ENCODE measurements around the gene MACIR. TPM values are rescaled to one million over a fixed set of nuclear protein-coding genes. Genes with fewer than 3 reads are reported as not detected.

Gene MACIR
- total RNA-seq, 4 donors from 2014 or later: 5.3 to 6.2 (median 5.4) TPM

DNA sequence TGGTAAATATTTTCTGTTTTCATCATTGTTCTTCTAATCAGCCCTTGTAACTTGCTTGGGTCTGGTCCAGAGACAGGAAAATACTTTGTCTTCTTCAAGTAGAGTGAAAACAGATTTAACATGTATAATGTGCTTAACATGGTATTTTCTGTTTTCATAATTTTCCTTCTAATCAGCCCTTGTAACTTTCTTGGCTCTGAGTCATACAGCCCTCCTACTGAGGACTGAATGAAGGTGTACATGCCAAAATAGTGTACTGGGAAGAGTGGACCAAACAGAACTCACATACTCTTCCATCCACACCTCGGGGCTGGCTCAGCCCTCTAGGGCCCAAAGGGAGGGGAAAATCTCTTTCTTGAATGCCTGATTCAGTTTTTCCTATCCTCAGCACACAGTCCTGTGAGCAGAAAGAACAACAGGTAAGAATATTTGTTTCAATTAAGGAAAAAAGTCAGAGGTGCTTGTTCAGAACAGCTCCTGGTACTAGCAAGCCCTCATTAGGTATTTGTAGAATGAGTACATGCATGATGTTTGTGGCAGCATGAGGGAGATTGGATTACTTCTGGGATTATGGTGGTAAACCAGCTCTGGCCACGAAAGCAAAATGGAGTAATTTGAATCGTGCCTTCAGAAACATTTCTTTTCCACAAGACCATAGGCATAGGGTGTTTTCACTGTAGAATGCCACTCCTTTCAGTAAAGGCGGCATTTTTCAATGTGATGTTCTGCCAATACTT is 24.2 kb upstream of the MACIR start:
- no peak for DNase-seq (ENCODE audit: low spot score in 2 of 2)
- H3K36me3 ChIP-seq: no peaks in the 10 kb centered on the region
- TF ChIP-seq, protein P1, sequence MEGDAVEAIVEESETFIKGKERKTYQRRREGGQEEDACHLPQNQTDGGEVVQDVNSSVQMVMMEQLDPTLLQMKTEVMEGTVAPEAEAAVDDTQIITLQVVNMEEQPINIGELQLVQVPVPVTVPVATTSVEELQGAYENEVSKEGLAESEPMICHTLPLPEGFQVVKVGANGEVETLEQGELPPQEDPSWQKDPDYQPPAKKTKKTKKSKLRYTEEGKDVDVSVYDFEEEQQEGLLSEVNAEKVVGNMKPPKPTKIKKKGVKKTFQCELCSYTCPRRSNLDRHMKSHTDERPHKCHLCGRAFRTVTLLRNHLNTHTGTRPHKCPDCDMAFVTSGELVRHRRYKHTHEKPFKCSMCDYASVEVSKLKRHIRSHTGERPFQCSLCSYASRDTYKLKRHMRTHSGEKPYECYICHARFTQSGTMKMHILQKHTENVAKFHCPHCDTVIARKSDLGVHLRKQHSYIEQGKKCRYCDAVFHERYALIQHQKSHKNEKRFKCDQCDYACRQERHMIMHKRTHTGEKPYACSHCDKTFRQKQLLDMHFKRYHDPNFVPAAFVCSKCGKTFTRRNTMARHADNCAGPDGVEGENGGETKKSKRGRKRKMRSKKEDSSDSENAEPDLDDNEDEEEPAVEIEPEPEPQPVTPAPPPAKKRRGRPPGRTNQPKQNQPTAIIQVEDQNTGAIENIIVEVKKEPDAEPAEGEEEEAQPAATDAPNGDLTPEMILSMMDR (IDR thresholded peaks at IDR 0.05): no peak
- TF ChIP-seq POLR2AphosphoS5 (IDR thresholded peaks at IDR 0.05) (no peak), POLR2A (IDR thresholded peaks at IDR 0.05) (no peak), EP300 (IDR thresholded peaks at IDR 0.05) (no peak)
- H3K27me3 ChIP-seq: no peaks in the 10 kb centered on the region
- no peaks in the 10 kb centered on the region for H3K4me1 ChIP-seq
- no peak overlapping the region for H3K27ac ChIP-seq
- H3K9me3 ChIP-seq: no peaks in the 10 kb centered on the region
- WGBS: 81% methylated on average over 4 of the region's 4 CpGs
- no peak overlapping the region for H3K4me3 ChIP-seq

DNA sequence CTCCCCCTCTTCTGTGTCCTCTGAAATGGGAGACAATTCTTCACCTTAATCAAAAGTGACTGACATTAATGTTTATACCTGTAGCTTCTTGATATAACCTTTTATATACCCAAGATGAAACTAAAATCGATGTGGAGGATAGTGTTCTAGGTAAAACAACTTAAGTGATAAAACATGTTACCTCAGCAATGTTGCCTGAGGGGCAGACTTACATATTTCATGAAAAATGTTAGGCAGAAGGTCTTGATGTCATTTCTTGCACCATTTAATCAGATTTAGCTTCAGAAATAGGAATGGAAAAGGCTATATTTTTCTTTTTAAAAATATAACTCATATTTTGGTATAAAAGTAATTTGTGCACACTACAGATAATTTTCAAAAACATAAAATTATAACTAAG is 22.7 kb upstream of the MACIR start:
- Histone ChIP-seq H3K9me3 (no peaks in the 10 kb centered on the region), H3K27me3 (no peaks in the 10 kb centered on the region), H3K36me3 (no peaks in the 10 kb centered on the region), H3K4me1 (no peaks in the 10 kb centered on the region), H3K4me3 (no peak overlapping the region), H3K27ac (no peak overlapping the region)
- TF ChIP-seq EP300 (IDR thresholded peaks at IDR 0.05): no peak
- 39% methylated on average over 1 of the region's 1 CpG for WGBS
- no peak for DNase-seq (ENCODE audit: low spot score in 2 of 2)

DNA sequence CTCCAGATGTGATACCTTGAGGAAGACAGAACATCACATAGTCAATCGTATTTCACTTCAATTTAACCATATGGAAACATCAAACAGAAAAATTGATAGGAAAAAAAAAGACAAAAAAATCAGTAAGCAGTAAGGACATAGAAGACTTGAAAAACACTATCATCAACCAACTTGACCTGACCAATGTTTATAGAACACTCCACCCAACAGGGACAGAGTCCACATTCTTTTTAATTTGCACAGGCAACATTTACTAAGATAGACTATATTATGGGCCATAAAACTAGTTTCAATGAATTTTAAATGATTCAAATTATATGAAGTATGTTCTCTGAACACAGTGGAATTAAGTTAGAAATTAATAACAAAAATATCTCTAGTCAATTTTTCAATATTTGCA is 20.8 kb upstream of the MACIR start:
- TF ChIP-seq, protein P1 (IDR thresholded peaks at IDR 0.05): no peak
- no peak for TF ChIP-seq POLR2AphosphoS5 (IDR thresholded peaks at IDR 0.05)
- no peak for TF ChIP-seq EP300 (IDR thresholded peaks at IDR 0.05)
- no peak for DNase-seq (ENCODE audit: low spot score in 2 of 2)
- 79% methylated on average over 1 of the region's 1 CpG for WGBS
- H3K36me3 ChIP-seq: no peaks in the 10 kb centered on the region
- no peak overlapping the region for H3K27ac ChIP-seq
- no peaks in the 10 kb centered on the region for H3K4me1 ChIP-seq
- no peaks in the 10 kb centered on the region for H3K9me3 ChIP-seq
- H3K4me3 ChIP-seq: no peak overlapping the region
- no peaks in the 10 kb centered on the region for H3K27me3 ChIP-seq

DNA sequence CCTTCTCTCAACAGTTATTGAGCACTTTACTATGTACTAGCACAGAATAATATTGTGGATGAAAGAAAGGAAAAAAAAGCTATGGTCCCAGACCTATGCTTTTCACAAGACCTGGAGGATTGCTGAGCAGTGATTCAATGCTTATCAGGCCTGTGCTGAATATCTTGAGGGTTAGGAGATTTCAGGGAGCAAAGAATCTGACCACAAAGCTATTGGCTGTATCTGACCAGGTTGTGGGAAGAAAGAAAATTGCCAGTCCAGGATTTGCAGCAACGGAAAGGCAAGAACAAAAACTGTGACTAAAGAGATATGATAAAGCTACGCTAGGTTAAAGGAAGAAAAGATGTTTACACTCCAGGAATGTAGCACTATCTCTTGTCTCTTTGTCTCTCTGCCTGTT is 14.9 kb upstream of the MACIR start:
- Histone ChIP-seq H3K4me3 (no peak overlapping the region), H3K27ac (no peak overlapping the region), H3K36me3 (no peaks in the 10 kb centered on the region), H3K9me3 (no peaks in the 10 kb centered on the region), H3K27me3 (no peaks in the 10 kb centered on the region), H3K4me1 (no peaks in the 10 kb centered on the region)
- DNase-seq (ENCODE audit: low spot score in 2 of 2): no peak
- WGBS: 78% methylated on average over 2 of the region's 2 CpGs
- TF ChIP-seq, protein P1 (IDR thresholded peaks at IDR 0.05): no peak
- no peak for TF ChIP-seq EP300 (IDR thresholded peaks at IDR 0.05)
- TF ChIP-seq POLR2AphosphoS5 (IDR thresholded peaks at IDR 0.05): no peak
- TF ChIP-seq POLR2A (IDR thresholded peaks at IDR 0.05): no peak

DNA sequence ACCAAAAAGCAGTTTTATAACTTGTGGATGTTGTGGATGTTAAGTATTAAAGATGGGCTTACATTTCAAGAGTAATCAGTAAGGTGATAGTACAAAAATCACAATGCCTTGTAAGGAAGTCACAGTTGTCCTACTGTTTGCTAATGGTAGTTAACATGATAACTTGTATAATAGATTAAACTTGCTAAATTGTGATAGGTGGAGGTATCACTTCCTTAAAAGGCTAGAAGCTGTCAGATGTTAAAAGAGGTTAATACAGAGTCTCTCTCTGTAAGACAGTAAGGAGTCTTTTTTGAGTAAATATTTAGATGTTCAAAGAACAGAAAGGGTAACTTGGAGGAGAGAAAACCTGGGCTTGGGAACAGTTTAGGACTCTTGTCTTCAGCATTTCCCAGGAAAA is 14.2 kb upstream of the MACIR start:
- no peaks in the 10 kb centered on the region for H3K4me1 ChIP-seq
- no peaks in the 10 kb centered on the region for H3K9me3 ChIP-seq
- no peaks in the 10 kb centered on the region for H3K36me3 ChIP-seq
- no peak overlapping the region for H3K27ac ChIP-seq
- no peaks in the 10 kb centered on the region for H3K27me3 ChIP-seq
- DNase-seq (ENCODE audit: low spot score in 2 of 2): no peak
- no peak for TF ChIP-seq EP300 (IDR thresholded peaks at IDR 0.05)
- no peak for TF ChIP-seq POLR2A (IDR thresholded peaks at IDR 0.05)
- TF ChIP-seq POLR2AphosphoS5 (IDR thresholded peaks at IDR 0.05): no peak
- TF ChIP-seq, protein P1 (IDR thresholded peaks at IDR 0.05): no peak
- no peak overlapping the region for H3K4me3 ChIP-seq

DNA sequence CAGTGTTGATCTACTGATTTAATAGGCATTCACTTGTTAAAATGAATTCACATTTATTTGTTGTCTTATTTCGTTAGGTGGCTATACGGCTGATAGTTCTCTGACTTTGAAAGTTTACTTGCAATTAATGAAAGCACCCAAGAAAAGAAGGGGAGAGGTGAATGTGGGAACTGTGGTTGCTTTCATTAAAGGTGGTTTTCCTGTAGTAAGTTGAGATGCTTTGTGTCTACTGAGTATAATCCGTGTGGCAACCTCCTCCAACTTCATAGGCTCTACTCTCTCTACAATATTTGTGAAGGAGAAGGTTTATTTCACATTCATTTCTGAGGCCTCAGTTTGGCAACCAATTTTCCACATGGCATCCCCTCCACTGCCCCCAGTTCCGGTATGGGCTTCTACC is 12.8 kb upstream of the MACIR start:
- Histone ChIP-seq H3K36me3 (no peaks in the 10 kb centered on the region), H3K9me3 (no peaks in the 10 kb centered on the region), H3K27me3 (no peaks in the 10 kb centered on the region), H3K27ac (no peak overlapping the region), H3K4me1 (no peaks in the 10 kb centered on the region), H3K4me3 (no peak overlapping the region)
- TF ChIP-seq POLR2AphosphoS5 (IDR thresholded peaks at IDR 0.05): no peak
- DNase-seq (ENCODE audit: low spot score in 2 of 2): no peak
- WGBS: 77% methylated on average over 4 of the region's 4 CpGs
